Psoas muscle (tissue), 8 donors: ENCODE measurements around the gene SYVN1. TPM values are rescaled to one million over a fixed set of nuclear protein-coding genes. Genes with fewer than 3 reads are reported as not detected.
"Not testable (repeated sequence)": the region's sequence is repeated elsewhere in the genome, so short reads cannot be mapped to it uniquely, and the experiment has no call there.

Experiments
- ATAC-seq, 4 donors: fragments of 200-7000 bp; cut with Tn5 transposase; one replicate each; pipeline ENCODE4 v1.9.1; 2020; ENCODE audit warnings: moderate library complexity in 3 of 4, mild to moderate bottlenecking in 2 of 4
- DNase-seq, 2 donors: peaks; one replicate each; pipeline ENCODE4 v3.0.0-alpha.2; 2020
- H3K27ac ChIP-seq: fragments of 200-600 bp; one replicate; pipeline ENCODE4 v1.8.0; 2022
- H3K27me3 ChIP-seq, 3 donors: fragments of 200-600 bp in 1 of 3; one replicate each; pipeline versions ENCODE4 v1.6.1 to v1.8.0; 2013 to 2022; ENCODE audit warnings: low read length in 2 of 3, mild to moderate bottlenecking in 2 of 3, moderate library complexity in 1 of 3; ENCODE audit not compliant: insufficient read depth in 3 of 3
- H3K36me3 ChIP-seq, 2 donors: fragments of 200-600 bp in 1 of 2; one replicate each; pipeline versions ENCODE4 v1.6.1 to v1.8.0; 2013 to 2022; ENCODE audit warnings: low read depth in 1 of 2, mild to moderate bottlenecking in 1 of 2, moderate library complexity in 1 of 2; ENCODE audit not compliant: insufficient read depth in 1 of 2
- H3K4me1 ChIP-seq: fragments of 200-600 bp; one replicate; pipeline ENCODE4 v1.8.0; 2022
- H3K4me3 ChIP-seq: fragments of 200-600 bp; one replicate; pipeline ENCODE4 v1.8.0; 2022; ENCODE audit warnings: mild to moderate bottlenecking
- H3K9me3 ChIP-seq: fragments of 200-600 bp; one replicate; pipeline ENCODE4 v1.8.0; 2022
- WGBS, 3 donors: extraction: QIAGEN DNeasy Blood & Tissue Kit; methylation state at CpG; one replicate each; pipeline versions ENCODE4 v1.1.6 to v1.1.7; 2013; 5-methylcytosine and 5-hydroxymethylcytosine counted together
- intact Hi-C, 2 donors: fragments of 100-400 bp; cut with DNase I; formaldehyde crosslinking; loops; one replicate each; pipeline versions ENCODE4 v1.11.0 to v1.14.2; 2022
- polyA plus RNA-seq, 3 donors: library from polyadenylated mRNA; stranded (reverse); fragments of 200-250 nt; gene quantifications; one replicate each; pipeline ENCODE4 v1.2.3, GENCODE V29; 2013
- total RNA-seq, 4 donors: library from RNA; stranded (reverse); fragmentation: NEBNext Ultra II Directional in 2 of 4; extraction: Animal tissue kit (Norgen Biotek cat#: 25700) in 2 of 4; gene quantifications; one replicate each; pipeline versions ENCODE4 v1.2.1 to v1.2.4, GENCODE V29; 2021 to 2023
- TF ChIP-seq, protein P1 (sequence below): fragments of 200-600 bp; IDR thresholded peaks from one replicate; pipeline ENCODE4 v1.8.0; 2022; ENCODE audit warnings: antibody characterized with exemption
- donor health status: healthy with polysubstance abuse.
- donor health status: DM: no; HTN: no; CAD: no; lungs with moderate emphysema.
- donor health status: Bipolar disorder and iron deficiency.
- donor health status: healthy.
- donor health status: DM: yes; HTN: yes; CAD: no.
- donor health status: DM: no; HTN: no; CAD: no.
- donor health status: DM: no; HTN: no; CAD: no.
- donor health status: DM: yes; HTN: yes; CAD: no.

Gene SYVN1
- total and polyA plus RNA-seq, 7 donors: 20.2 to 56.1 (median 29.3) TPM

GRCh38 chr11:65156256-65156655 is 21.9 kb upstream of the SYVN1 start:
- Histone ChIP-seq H3K4me3 (no peak overlapping the region), H3K27me3 (no peaks in the 10 kb centered on the region), H3K9me3 (no peaks in the 10 kb centered on the region), H3K27ac (no peak overlapping the region), H3K36me3 (no peaks in the 10 kb centered on the region), H3K4me1 (peaks cover under 1% of the 10 kb centered on the region)
- intact Hi-C loops: no loop called here
- TF ChIP-seq, protein P1, sequence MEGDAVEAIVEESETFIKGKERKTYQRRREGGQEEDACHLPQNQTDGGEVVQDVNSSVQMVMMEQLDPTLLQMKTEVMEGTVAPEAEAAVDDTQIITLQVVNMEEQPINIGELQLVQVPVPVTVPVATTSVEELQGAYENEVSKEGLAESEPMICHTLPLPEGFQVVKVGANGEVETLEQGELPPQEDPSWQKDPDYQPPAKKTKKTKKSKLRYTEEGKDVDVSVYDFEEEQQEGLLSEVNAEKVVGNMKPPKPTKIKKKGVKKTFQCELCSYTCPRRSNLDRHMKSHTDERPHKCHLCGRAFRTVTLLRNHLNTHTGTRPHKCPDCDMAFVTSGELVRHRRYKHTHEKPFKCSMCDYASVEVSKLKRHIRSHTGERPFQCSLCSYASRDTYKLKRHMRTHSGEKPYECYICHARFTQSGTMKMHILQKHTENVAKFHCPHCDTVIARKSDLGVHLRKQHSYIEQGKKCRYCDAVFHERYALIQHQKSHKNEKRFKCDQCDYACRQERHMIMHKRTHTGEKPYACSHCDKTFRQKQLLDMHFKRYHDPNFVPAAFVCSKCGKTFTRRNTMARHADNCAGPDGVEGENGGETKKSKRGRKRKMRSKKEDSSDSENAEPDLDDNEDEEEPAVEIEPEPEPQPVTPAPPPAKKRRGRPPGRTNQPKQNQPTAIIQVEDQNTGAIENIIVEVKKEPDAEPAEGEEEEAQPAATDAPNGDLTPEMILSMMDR: no peak
- ATAC-seq (no peak), DNase-seq (no peak)
- WGBS, 3 donors: 92 to 96% (median 96%) methylated on average over 3 of the region's 3 CpGs

GRCh38 chr11:65152122-65152521 is 17.8 kb upstream of the SYVN1 start:
- intact Hi-C loops: no loop called here
- no peaks in the 10 kb centered on the region for H3K36me3 ChIP-seq
- TF ChIP-seq, protein P1: no peak
- no peak overlapping the region for H3K4me3 ChIP-seq
- H3K9me3 ChIP-seq: no peaks in the 10 kb centered on the region
- no peaks in the 10 kb centered on the region for H3K27me3 ChIP-seq
- ATAC-seq (no peak), DNase-seq (no peak)
- peaks cover 16% of the 10 kb centered on the region for H3K4me1 ChIP-seq
- WGBS, 3 donors: 64 to 89% (median 83%) methylated on average over 2 of the region's 2 CpGs
- peak overlapping the region; percentile 89 for H3K27ac ChIP-seq

DNA sequence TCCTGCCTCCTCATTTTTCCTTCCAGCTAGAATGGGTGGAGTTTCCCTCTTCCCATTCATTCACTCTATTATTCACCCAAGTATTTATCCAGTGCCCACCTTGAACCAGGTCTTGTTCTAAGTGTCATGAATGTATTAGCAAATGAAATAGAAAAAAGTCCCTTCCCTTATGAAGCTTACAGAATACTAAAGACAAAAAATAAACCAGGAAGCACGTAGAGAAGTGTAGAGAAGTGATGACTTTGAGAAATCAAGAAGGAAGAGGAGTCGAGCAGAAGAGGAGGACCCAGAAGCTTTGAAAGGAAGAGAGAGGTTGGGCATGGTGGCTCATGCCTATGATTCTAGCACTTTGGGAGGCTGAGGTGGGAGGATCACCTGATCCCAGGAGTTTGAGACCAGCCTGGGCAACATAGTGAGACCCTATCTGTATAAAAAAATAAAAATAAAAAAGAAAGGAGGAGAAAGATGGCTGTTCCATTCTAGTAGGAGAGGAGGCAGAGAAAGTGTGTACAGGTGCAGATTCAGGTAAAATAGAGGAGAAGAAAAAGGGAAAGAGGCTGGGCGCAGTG is 17.1 kb upstream of the SYVN1 start:
- H3K4me1 ChIP-seq: peaks cover 16% of the 10 kb centered on the region
- ATAC-seq (no peak), DNase-seq (no peak)
- H3K36me3 ChIP-seq: no peaks in the 10 kb centered on the region
- TF ChIP-seq, protein P1: no peak
- peak overlapping the region; percentile 89 for H3K27ac ChIP-seq
- no peaks in the 10 kb centered on the region for H3K27me3 ChIP-seq
- no peaks in the 10 kb centered on the region for H3K9me3 ChIP-seq
- peak overlapping the region; percentile 38 for H3K4me3 ChIP-seq
- WGBS, 3 donors: 73 to 81% (median 78%) methylated on average over 3 of the region's 3 CpGs
- intact Hi-C loops: no loop called here

GRCh38 chr11:65150509-65151299 is 16.4 kb upstream of the SYVN1 start:
- Histone ChIP-seq H3K36me3 (no peaks in the 10 kb centered on the region), H3K27me3 (no peaks in the 10 kb centered on the region), H3K27ac (peak overlapping the region; percentile 89), H3K4me1 (peaks cover 16% of the 10 kb centered on the region), H3K4me3 (peak overlapping the region; percentile 38), H3K9me3 (no peaks in the 10 kb centered on the region)
- TF ChIP-seq, protein P1: no peak
- ATAC-seq (peak; percentile 96 to 98 (median 96)), DNase-seq (peak; percentile 93 to 98)
- intact Hi-C loops: no loop called here
- 22 to 32% (median 28%) methylated on average over 12 of the region's 12 CpGs for WGBS, 3 donors

DNA sequence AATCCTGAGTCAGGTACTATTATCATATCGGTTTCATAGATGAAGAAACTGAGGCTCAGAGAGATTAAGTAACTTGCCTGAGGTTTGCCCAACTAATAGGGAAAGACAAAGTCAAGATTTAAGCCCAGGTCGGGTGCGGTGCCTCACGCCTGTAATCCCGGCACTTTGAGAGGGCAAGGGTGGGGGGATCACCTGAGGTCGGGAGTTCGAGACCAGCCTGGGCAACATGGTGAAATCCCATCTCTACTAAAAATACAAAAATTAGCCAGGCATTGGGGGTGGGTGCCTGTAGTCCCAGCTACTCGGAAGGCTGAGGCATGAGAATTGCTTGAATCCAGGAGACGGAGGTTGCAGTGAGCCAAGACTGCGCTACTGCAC is 15.8 kb upstream of the SYVN1 start:
- H3K36me3 ChIP-seq, H3K27me3 ChIP-seq, DNase-seq, ATAC-seq, intact Hi-C loops, H3K9me3 ChIP-seq: not testable (repeated sequence)
- Histone ChIP-seq H3K27ac (peak overlapping the region; percentile 89), H3K4me1 (peaks cover 16% of the 10 kb centered on the region), H3K4me3 (peak overlapping the region; percentile 38)
- WGBS, 3 donors: 69 to 83% (median 75%) methylated on average over 10 of the region's 10 CpGs
